HepG2 (cell line): Measurements from ENCODE around the gene UBE3A. TPM values are rescaled to one million over a fixed set of nuclear protein-coding genes. Genes with fewer than 3 reads are reported as not detected.

Experiments
- ATAC-seq: fragments of 200-7000 bp; cut with Tn5 transposase; 3 replicates; pipeline ENCODE4 v1.9.1; 2020; ENCODE audit warnings: mild to moderate bottlenecking, moderate library complexity
- BruUV-seq: library from RNA; stranded (reverse); fragments of 400-500 nt; replicated peaks from 2 replicates; lab custom pipeline; 2021; lab: Mats Ljungman, UMichigan
- CTCF ChIA-PET: fragments of 300-600 bp; formaldehyde crosslinking; extraction: SDS; loops from one replicate; lab custom pipeline; 2021; ENCODE audit warnings: low total read pairs, inconsistent platforms, low intra/inter-chr PET ratio; lab: Yijun Ruan, JAX
- POLR2A ChIA-PET: fragments of 350-600 bp; sonication (Branson Sonifier 250); formaldehyde crosslinking; loops from one replicate; lab custom pipeline; 2020; ENCODE audit warnings: antibody characterized with exemption, inconsistent platforms; lab: Yijun Ruan, JAX
- DNase-seq: peaks from one replicate; pipeline ENCODE4 v3.0.0-alpha.2; 2015; ENCODE audit warnings: low spot score
- FAIRE-seq: peaks from 3 replicates; lab custom pipeline; 2011; peaks lifted over from hg19 to GRCh38; lab: Jason Lieb, UNC
- H2AFZ ChIP-seq: one replicate; pipeline ENCODE4 v1.6.1; 2011; ENCODE audit warnings: low read length, inconsistent platforms
- H3K27ac ChIP-seq: fragments of 300-600 bp; 3 replicates; pipeline ENCODE4 v1.8.0; 2011; ENCODE audit warnings: mixed run types, mild to moderate bottlenecking, mixed read lengths, low read length, inconsistent platforms; ENCODE audit not compliant: insufficient read depth; ENCODE audit errors: extremely low read length
- H3K27me3 ChIP-seq, 2 experiments: fragments of 200-600 bp in 1 of 2; 2 replicates in 1 of 2; 3 replicates in 1 of 2; pipeline versions ENCODE4 v1.6.0 to v1.8.0; 2011; ENCODE audit warnings: low read length in 2 of 2, mild to moderate bottlenecking in 2 of 2, moderate library complexity in 2 of 2, inconsistent platforms in 1 of 2; ENCODE audit not compliant: insufficient read depth in 2 of 2, control insufficient read depth in 1 of 2
- H3K36me3 ChIP-seq, 2 experiments: fragments of 200-600 bp in 1 of 2; replicated peaks in 1 of 2; 2 replicates in 1 of 2; 3 replicates in 1 of 2; pipeline versions ENCODE4 v1.5.1 to v1.8.0; 2011; ENCODE audit warnings: low read length in 2 of 2, inconsistent platforms in 1 of 2; ENCODE audit not compliant: insufficient read depth in 2 of 2, control insufficient read depth in 1 of 2
- H3K4me1 ChIP-seq: 2 replicates; pipeline ENCODE4 v1.5.1; 2012; ENCODE audit warnings: low read length, inconsistent platforms; ENCODE audit not compliant: insufficient read depth
- H3K4me2 ChIP-seq: 2 replicates; pipeline ENCODE4 v1.6.0; 2011; ENCODE audit warnings: low read depth, low read length, inconsistent platforms
- H3K4me3 ChIP-seq, 3 experiments: fragments of 200-600 bp in 1 of 3; sonication (generic), shearing (Covaris generic) in 1 of 3; replicated peaks in 1 of 3; 2 replicates each; pipeline ENCODE4 v1.5.1; 2011 to 2016; ENCODE audit warnings: low read length in 3 of 3, inconsistent platforms in 2 of 3, low read depth in 2 of 3, mild to moderate bottlenecking in 2 of 3, control low read depth in 1 of 3, mixed read lengths in 1 of 3; ENCODE audit not compliant: insufficient read depth in 1 of 3
- H3K79me2 ChIP-seq: one replicate; pipeline ENCODE4 v1.6.1; 2011; ENCODE audit warnings: low read length, inconsistent platforms; ENCODE audit not compliant: insufficient read depth
- H3K9ac ChIP-seq: 2 replicates; pipeline ENCODE4 v1.6.0; 2011; ENCODE audit warnings: mild to moderate bottlenecking, low read depth, low read length, inconsistent platforms; ENCODE audit not compliant: insufficient read depth
- H3K9me3 ChIP-seq: 2 replicates; pipeline ENCODE4 v1.5.1; 2012; ENCODE audit warnings: mild to moderate bottlenecking, low read length
- H4K20me1 ChIP-seq: 2 replicates; pipeline ENCODE4 v1.6.0; 2011; ENCODE audit warnings: inconsistent platforms, mild to moderate bottlenecking, low read length, moderate library complexity; ENCODE audit not compliant: insufficient read depth
- CBX2 ChIP-seq, 2 experiments: fragments of 200-600 bp in 1 of 2; sonication (generic); formaldehyde crosslinking in 1 of 2; IDR thresholded peaks; 2 replicates each; pipeline versions ENCODE4 v1.7.0 to v1.8.1; 2018 to 2022; ENCODE audit warnings: low read depth in 2 of 2, low read length in 1 of 2, mild to moderate bottlenecking in 1 of 2, missing genetic modification reagents in 1 of 2
- CERS6 ChIP-seq: sonication (generic); formaldehyde crosslinking; IDR thresholded peaks from 2 replicates; pipeline ENCODE4 v1.5.0; 2020; ENCODE audit warnings: missing genetic modification reagents
- HDAC6 ChIP-seq: fragments of 200-600 bp; sonication (generic); IDR thresholded peaks from 2 replicates; pipeline ENCODE4 v1.7.0; 2017; ENCODE audit warnings: mild to moderate bottlenecking, antibody characterized with exemption, low read length, low read depth
- MAF1 ChIP-seq: sonication (generic); formaldehyde crosslinking; IDR thresholded peaks from 2 replicates; pipeline ENCODE4 v1.5.0; 2020; ENCODE audit warnings: missing genetic modification reagents, borderline replicate concordance
- MAFK ChIP-seq, 2 experiments: IDR thresholded peaks in 1 of 2; conservative IDR thresholded peaks in 1 of 2; 2 replicates each; pipeline ENCODE4 v1.6.1; 2011; ENCODE audit warnings: improper control_type of control experiment in 2 of 2, low read length in 2 of 2
- MLXIP ChIP-seq: sonication (generic); formaldehyde crosslinking; IDR thresholded peaks from 2 replicates; pipeline ENCODE4 v1.9.0; 2021; ENCODE audit warnings: missing genetic modification reagents, borderline replicate concordance
- MXD1 ChIP-seq: sonication (generic); formaldehyde crosslinking; IDR thresholded peaks from 2 replicates; pipeline ENCODE4 v1.4.0; 2020; ENCODE audit warnings: mild to moderate bottlenecking, missing genetic modification reagents
- NPAS2 ChIP-seq: sonication (generic); formaldehyde crosslinking; IDR thresholded peaks from 2 replicates; pipeline ENCODE4 v1.8.0; 2022; ENCODE audit warnings: mild to moderate bottlenecking, missing genetic modification reagents, borderline replicate concordance
- SALL1 ChIP-seq: sonication (generic); formaldehyde crosslinking; IDR thresholded peaks from 2 replicates; pipeline ENCODE4 v1.8.0; 2022; ENCODE audit warnings: mild to moderate bottlenecking, missing genetic modification reagents
- SIN3A ChIP-seq: IDR thresholded peaks from 2 replicates; pipeline ENCODE4 v1.6.1; 2011; ENCODE audit warnings: low read depth, mild to moderate bottlenecking, control low read depth, low read length, borderline replicate concordance
- SMC3 ChIP-seq: IDR thresholded peaks from 2 replicates; pipeline ENCODE4 v1.6.1; 2011; ENCODE audit warnings: low read length, improper control_type of control experiment
- ZIK1 ChIP-seq: sonication (generic); formaldehyde crosslinking; IDR thresholded peaks from 2 replicates; pipeline ENCODE4 v1.5.0; 2020; ENCODE audit warnings: mild to moderate bottlenecking, low read depth, missing genetic modification reagents, borderline replicate concordance
- ZNF256 ChIP-seq: sonication (generic); formaldehyde crosslinking; conservative IDR thresholded peaks from 2 replicates; pipeline ENCODE4 v1.4.0; 2020; ENCODE audit warnings: missing genetic modification reagents
- ZNF280D ChIP-seq: sonication (generic); formaldehyde crosslinking; IDR thresholded peaks from 2 replicates; pipeline ENCODE4 v1.5.1; 2020; ENCODE audit warnings: mild to moderate bottlenecking, missing genetic modification reagents
- WGBS: methylation state at CpG from one replicate; pipeline ENCODE4 v1.1.6; 2017; ENCODE audit warnings: low lambda C conversion rate; 5-methylcytosine and 5-hydroxymethylcytosine counted together
- in situ Hi-C: cut with HindIII; loops from 2 replicates; pipeline ENCODE4 v1.10.0; 2017; ENCODE audit warnings: low pct_unique_long_range_greater_than_20kb; ENCODE audit not compliant: extremely low pct_ligation_motif_present
- intact Hi-C: fragments of 100-400 bp; cut with micrococcal nuclease; formaldehyde crosslinking; loops from one replicate; pipeline ENCODE4 v1.10.0; 2022; ENCODE audit not compliant: unreplicated experiment
- polyA plus RNA-seq, 8 experiments: library from polyadenylated mRNA; depleted of rRNA in 3 of 8; stranded (reverse) in 7 of 8; unstranded in 1 of 8; fragments of >200 nt; fragmentation: Illumina TruSeq in 4 of 8; extraction: Trizol in 4 of 8; gene quantifications; 2 replicates each; pipeline versions ENCODE4 v1.2.1 to v1.2.3, GENCODE V29; 2011 to 2016; ENCODE audit warnings: low read depth in 4 of 8, missing spikeins in 1 of 8, mixed read lengths in 1 of 8; ENCODE audit not compliant: insufficient read depth in 1 of 8
- total RNA-seq, 5 experiments: library from RNA; depleted of rRNA; stranded (reverse); fragments of >200 nt; fragmentation: Illumina TruSeq; extraction: Trizol; gene quantifications; 2 replicates each; pipeline ENCODE4 v1.2.3, GENCODE V29; 2016; ENCODE audit warnings: low read depth in 1 of 5

UBE3A gene
- total and polyA plus RNA-seq, 2 of the 13 experiments (the other 11 are each of a cell fraction or from before 2014, with no cell fraction given) = 17.3 to 80.5 TPM

- CTCF ChIA-PET = no interaction called here
- in situ Hi-C loops = no loop called here
These were observed 115.4 kb downstream of the UBE3A start for GRCh38 chr15:25323420-25323819.

More at GRCh38 chr15:25323420-25323819, 115.4 kb downstream of the UBE3A start:
- Histone ChIP-seq H3K79me2 (no peaks in the 10 kb centered on the region), H3K9me3 (peaks cover 21% of the 10 kb centered on the region; the same call in 1 of the 2 replicates), H4K20me1 (no peaks in the 10 kb centered on the region), H3K9ac (no peak overlapping the region), H3K36me3 (no peaks in the 10 kb centered on the region), H3K4me2 (no peak overlapping the region), H3K27ac (no peak overlapping the region), H2AFZ (no peak overlapping the region), H3K27me3 (no peaks in the 10 kb centered on the region), H3K4me3 (no peak overlapping the region), H3K4me1 (peaks cover 13% of the 10 kb centered on the region)
- intact Hi-C loops = no loop called here
- ATAC-seq = no peak; the same call in 2 of the 3 replicates
- FAIRE-seq = no peak
- 50% methylated on average over 1 of the region's 1 CpG for WGBS
- DNase-seq = no peak
- BruUV-seq = no TSS peak
- POLR2A ChIA-PET = no interaction called here
- TF ChIP-seq ZIK1 (CRISPR knock-in tag) (no peak), HDAC6 (no peak), MAFK (conservative IDR thresholded peaks at IDR 0.05 in 1 of 2, IDR thresholded peaks at IDR 0.05 in 1 of 2; ENCODE audit: low read length in 2 of 2) (no peak), MAF1 (CRISPR knock-in tag) (no peak), MXD1 (CRISPR knock-in tag) (no peak), ZNF256 (CRISPR knock-in tag) (no peak), SMC3 (no peak), ZNF280D (CRISPR knock-in tag) (no peak), CBX2 (IDR thresholded peaks at IDR 0.05; ENCODE audit: low read depth, low read length) (no peak), CBX2 (CRISPR knock-in tag; IDR thresholded peaks at IDR 0.05; ENCODE audit: low read depth) (no peak), CERS6 (CRISPR knock-in tag) (no peak), NPAS2 (CRISPR knock-in tag) (no peak), SALL1 (CRISPR knock-in tag) (no peak), MLXIP (CRISPR knock-in tag) (no peak), SIN3A (no peak)
